ENCODE results near the gene COL8A2. TPM values are rescaled to one million over a fixed set of nuclear protein-coding genes. Genes with fewer than 3 reads are reported as not detected.

Gene COL8A2
- total RNA-seq, 1 experiment from 2014 or later = 2.3 TPM

DNA sequence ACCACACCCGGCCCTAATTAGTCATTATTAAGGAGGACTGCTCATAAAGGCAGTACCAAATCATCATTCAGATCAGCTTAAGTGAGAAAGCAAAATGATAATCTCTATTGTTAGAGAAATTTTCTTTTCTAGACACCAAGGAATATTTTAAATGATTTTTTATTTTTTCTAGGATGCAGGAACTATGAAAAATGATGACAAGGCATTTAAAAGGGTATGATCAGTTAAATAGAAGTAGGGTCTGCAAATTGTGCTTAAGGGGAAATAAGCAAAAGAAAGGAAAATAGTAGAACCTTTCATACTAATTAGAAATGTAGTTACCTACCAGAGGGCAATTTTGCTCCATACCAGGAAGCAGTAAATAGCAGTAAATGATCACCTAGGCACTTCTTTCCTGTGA, 62.7 kb downstream of the COL8A2 start:
- Mint-ChIP-seq H3K4me1 (no peaks in the 10 kb centered on the region), H3K36me3 (no peaks in the 10 kb centered on the region), H3K27me3 (ENCODE audit: low read depth) (no peaks in the 10 kb centered on the region), H3K9me3 (no peaks in the 10 kb centered on the region), H3K4me3 (no peak overlapping the region), H3K27ac (no peak overlapping the region)
- ChIA-PET CTCF (interaction anchor here (0.7 kb wide), 1 partner anchor 179 kb away, joined by 3 read pairs; the partner anchor contains the start of gene AGO1), POLR2A (no interaction called here)
- TF ChIP-seq, protein P1, sequence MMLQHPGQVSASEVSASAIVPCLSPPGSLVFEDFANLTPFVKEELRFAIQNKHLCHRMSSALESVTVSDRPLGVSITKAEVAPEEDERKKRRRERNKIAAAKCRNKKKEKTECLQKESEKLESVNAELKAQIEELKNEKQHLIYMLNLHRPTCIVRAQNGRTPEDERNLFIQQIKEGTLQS (CRISPR knock-in tag; conservative IDR thresholded peaks at IDR 0.05) = no peak
- no peak for TF ChIP-seq OVOL2 (CRISPR knock-in tag; IDR thresholded peaks at IDR 0.05; ENCODE audit: borderline replicate concordance)
- TF ChIP-seq GRHL2 (CRISPR knock-in tag; IDR thresholded peaks at IDR 0.05; ENCODE audit: insufficient replicate concordance, severe bottlenecking) = no peak
- TF ChIP-seq CREB1 (CRISPR knock-in tag; IDR thresholded peaks at IDR 0.05) = no peak
- TF ChIP-seq ATF1 (CRISPR knock-in tag; IDR thresholded peaks at IDR 0.05) = no peak
- no peak for TF ChIP-seq NFYB (CRISPR knock-in tag; conservative IDR thresholded peaks at IDR 0.05; ENCODE audit: low read depth)
- no peak for TF ChIP-seq SP1 (CRISPR knock-in tag; conservative IDR thresholded peaks at IDR 0.05)
- no peak for DNase-seq (ENCODE audit: low spot score)
- ATAC-seq = no peak

DNA sequence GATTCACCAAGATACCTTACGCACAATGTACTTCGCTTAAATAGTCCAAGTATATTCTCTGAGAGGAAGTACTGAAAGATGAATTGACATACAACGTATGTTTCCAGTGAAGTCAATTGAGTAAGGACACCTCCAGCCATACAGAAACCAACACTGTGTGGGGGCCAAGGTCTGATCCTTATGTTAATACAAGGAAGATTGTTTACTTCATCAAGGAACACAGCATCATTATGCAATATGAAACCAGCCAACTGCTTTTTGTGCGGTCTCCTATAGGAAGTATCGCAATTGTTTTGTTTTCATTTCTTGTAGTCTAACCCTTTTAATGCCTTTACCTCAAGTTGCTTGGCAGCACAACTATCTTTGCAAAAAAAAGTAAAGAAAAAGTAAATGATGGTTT, 69.3 kb downstream of the COL8A2 start:
- POLR2A ChIA-PET = no interaction called here
- TF ChIP-seq NR1H2 (CRISPR knock-in tag; IDR thresholded peaks at IDR 0.05) (no peak), OVOL2 (CRISPR knock-in tag; IDR thresholded peaks at IDR 0.05; ENCODE audit: borderline replicate concordance) (no peak), NR3C1 (CRISPR knock-in tag; conservative IDR thresholded peaks at IDR 0.05; ENCODE audit: low read depth) (no peak), ATF1 (CRISPR knock-in tag; IDR thresholded peaks at IDR 0.05) (no peak), ELF4 (CRISPR knock-in tag; IDR thresholded peaks at IDR 0.05; ENCODE audit: low read depth) (no peak), CBFB (CRISPR knock-in tag; IDR thresholded peaks at IDR 0.05; ENCODE audit: low read depth) (no peak), IRF2 (CRISPR knock-in tag; IDR thresholded peaks at IDR 0.05; ENCODE audit: borderline replicate concordance, low read depth) (no peak), MXD4 (CRISPR knock-in tag; IDR thresholded peaks at IDR 0.05; ENCODE audit: borderline replicate concordance) (no peak), NFE2L1 (CRISPR knock-in tag; IDR thresholded peaks at IDR 0.05) (no peak), ZNF396 (CRISPR knock-in tag; IDR thresholded peaks at IDR 0.05; ENCODE audit: borderline replicate concordance) (no peak)
- TF ChIP-seq, protein P1 (CRISPR knock-in tag; conservative IDR thresholded peaks at IDR 0.05) = no peak
- TF ChIP-seq, protein P2, sequence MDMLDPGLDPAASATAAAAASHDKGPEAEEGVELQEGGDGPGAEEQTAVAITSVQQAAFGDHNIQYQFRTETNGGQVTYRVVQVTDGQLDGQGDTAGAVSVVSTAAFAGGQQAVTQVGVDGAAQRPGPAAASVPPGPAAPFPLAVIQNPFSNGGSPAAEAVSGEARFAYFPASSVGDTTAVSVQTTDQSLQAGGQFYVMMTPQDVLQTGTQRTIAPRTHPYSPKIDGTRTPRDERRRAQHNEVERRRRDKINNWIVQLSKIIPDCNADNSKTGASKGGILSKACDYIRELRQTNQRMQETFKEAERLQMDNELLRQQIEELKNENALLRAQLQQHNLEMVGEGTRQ (CRISPR knock-in tag; IDR thresholded peaks at IDR 0.05) = no peak
- TF ChIP-seq, protein P3, sequence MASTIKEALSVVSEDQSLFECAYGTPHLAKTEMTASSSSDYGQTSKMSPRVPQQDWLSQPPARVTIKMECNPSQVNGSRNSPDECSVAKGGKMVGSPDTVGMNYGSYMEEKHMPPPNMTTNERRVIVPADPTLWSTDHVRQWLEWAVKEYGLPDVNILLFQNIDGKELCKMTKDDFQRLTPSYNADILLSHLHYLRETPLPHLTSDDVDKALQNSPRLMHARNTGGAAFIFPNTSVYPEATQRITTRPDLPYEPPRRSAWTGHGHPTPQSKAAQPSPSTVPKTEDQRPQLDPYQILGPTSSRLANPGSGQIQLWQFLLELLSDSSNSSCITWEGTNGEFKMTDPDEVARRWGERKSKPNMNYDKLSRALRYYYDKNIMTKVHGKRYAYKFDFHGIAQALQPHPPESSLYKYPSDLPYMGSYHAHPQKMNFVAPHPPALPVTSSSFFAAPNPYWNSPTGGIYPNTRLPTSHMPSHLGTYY (CRISPR knock-in tag; IDR thresholded peaks at IDR 0.05) = no peak
- TF ChIP-seq, protein P4, sequence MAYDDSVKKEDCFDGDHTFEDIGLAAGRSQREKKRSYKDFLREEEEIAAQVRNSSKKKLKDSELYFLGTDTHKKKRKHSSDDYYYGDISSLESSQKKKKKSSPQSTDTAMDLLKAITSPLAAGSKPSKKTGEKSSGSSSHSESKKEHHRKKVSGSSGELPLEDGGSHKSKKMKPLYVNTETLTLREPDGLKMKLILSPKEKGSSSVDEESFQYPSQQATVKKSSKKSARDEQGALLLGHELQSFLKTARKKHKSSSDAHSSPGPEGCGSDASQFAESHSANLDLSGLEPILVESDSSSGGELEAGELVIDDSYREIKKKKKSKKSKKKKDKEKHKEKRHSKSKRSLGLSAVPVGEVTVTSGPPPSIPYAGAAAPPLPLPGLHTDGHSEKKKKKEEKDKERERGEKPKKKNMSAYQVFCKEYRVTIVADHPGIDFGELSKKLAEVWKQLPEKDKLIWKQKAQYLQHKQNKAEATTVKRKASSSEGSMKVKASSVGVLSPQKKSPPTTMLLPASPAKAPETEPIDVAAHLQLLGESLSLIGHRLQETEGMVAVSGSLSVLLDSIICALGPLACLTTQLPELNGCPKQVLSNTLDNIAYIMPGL (CRISPR knock-in tag; IDR thresholded peaks at IDR 0.05) = no peak
- TF ChIP-seq, protein P5, sequence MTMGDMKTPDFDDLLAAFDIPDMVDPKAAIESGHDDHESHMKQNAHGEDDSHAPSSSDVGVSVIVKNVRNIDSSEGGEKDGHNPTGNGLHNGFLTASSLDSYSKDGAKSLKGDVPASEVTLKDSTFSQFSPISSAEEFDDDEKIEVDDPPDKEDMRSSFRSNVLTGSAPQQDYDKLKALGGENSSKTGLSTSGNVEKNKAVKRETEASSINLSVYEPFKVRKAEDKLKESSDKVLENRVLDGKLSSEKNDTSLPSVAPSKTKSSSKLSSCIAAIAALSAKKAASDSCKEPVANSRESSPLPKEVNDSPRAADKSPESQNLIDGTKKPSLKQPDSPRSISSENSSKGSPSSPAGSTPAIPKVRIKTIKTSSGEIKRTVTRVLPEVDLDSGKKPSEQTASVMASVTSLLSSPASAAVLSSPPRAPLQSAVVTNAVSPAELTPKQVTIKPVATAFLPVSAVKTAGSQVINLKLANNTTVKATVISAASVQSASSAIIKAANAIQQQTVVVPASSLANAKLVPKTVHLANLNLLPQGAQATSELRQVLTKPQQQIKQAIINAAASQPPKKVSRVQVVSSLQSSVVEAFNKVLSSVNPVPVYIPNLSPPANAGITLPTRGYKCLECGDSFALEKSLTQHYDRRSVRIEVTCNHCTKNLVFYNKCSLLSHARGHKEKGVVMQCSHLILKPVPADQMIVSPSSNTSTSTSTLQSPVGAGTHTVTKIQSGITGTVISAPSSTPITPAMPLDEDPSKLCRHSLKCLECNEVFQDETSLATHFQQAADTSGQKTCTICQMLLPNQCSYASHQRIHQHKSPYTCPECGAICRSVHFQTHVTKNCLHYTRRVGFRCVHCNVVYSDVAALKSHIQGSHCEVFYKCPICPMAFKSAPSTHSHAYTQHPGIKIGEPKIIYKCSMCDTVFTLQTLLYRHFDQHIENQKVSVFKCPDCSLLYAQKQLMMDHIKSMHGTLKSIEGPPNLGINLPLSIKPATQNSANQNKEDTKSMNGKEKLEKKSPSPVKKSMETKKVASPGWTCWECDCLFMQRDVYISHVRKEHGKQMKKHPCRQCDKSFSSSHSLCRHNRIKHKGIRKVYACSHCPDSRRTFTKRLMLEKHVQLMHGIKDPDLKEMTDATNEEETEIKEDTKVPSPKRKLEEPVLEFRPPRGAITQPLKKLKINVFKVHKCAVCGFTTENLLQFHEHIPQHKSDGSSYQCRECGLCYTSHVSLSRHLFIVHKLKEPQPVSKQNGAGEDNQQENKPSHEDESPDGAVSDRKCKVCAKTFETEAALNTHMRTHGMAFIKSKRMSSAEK (CRISPR knock-in tag; IDR thresholded peaks at IDR 0.05; ENCODE audit: borderline replicate concordance) = no peak
- TF ChIP-seq, protein P6, sequence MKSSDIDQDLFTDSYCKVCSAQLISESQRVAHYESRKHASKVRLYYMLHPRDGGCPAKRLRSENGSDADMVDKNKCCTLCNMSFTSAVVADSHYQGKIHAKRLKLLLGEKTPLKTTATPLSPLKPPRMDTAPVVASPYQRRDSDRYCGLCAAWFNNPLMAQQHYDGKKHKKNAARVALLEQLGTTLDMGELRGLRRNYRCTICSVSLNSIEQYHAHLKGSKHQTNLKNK (CRISPR knock-in tag; IDR thresholded peaks at IDR 0.05) = no peak
- DNase-seq (ENCODE audit: low spot score) = no peak
- no peaks in the 10 kb centered on the region; the same call in 1 of the 2 replicates for H3K36me3 Mint-ChIP-seq
- ATAC-seq = no peak
- H3K4me1 Mint-ChIP-seq = no peaks in the 10 kb centered on the region
- H3K4me3 Mint-ChIP-seq = no peak overlapping the region
- CTCF ChIA-PET = interaction anchor here (1.3 kb wide), 1 partner anchor 78 kb away, joined by 3 read pairs; no protein-coding TSS in a partner anchor
- no peaks in the 10 kb centered on the region for H3K9me3 Mint-ChIP-seq
- no peaks in the 10 kb centered on the region for H3K27me3 Mint-ChIP-seq (ENCODE audit: low read depth)
- no peak overlapping the region for H3K27ac Mint-ChIP-seq
